ENCODE results near the gene PZP. TPM values are rescaled to one million over a fixed set of nuclear protein-coding genes. Genes with fewer than 3 reads are reported as not detected.
"Not testable (repeated sequence)": the region's sequence is repeated elsewhere in the genome, so short reads cannot be mapped to it uniquely, and the experiment has no call there.

The PZP gene
- not detected for polyA plus RNA-seq (2013, experiment 1 of 2; ENCODE audit: insufficient read length)
- polyA plus RNA-seq (2013, experiment 2 of 2; ENCODE audit: insufficient read length): not detected

DNA sequence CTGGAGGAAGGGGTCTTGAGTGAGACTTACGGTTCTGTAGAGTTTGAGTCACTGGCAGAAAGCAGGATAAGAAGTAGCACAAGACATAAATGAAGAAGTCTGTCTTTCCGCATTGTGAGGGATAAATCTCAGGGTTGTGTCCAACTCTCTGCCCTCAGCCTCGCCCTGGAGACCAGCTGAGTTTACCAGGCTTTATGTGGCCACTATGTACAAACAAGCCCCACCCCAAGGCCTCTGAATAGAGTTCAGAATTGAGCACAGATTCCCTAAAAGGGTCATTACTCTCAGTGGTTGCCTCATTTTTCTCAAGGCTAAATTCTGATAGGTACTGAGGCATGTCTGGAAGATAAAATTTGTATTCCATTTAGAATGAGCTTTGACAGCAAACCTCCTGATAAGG is at the start of gene PZP:
PZP (minus strand) TSS at position 167 of the 400 bp plus-strand sequence; CDS start at position 113, 54 bp downstream.
- DNase-seq: no peak

DNA sequence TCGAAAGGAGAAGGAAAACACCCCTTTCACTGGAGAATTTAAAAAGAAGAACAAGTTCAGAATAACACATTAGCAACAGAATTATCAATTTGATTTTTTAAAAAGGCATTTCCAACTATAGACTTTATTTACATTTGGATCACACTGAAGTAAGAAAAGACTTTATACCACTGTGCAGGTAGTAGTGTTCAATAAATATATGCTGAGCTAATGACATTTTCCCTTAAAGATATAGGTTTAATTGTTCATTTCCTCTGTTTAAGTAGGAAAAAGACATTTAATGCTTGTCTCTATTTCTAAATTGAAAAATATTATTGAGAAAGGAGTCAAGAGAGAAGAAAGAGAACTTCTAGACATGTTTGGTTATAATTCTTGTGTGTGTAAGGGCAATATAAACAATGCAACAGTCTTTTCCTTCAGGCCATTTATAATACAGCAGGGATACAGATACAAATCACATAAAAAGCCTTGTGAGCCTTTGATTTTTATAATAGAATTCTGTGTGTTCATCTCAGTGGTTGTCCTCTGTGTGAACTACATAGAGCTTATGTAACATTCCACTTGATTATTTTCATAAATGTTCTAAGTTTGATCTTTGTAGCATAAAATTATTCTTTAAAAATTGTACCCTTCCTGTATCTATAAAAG is 48.7 kb upstream of the PZP start:
- no peak for DNase-seq

DNA sequence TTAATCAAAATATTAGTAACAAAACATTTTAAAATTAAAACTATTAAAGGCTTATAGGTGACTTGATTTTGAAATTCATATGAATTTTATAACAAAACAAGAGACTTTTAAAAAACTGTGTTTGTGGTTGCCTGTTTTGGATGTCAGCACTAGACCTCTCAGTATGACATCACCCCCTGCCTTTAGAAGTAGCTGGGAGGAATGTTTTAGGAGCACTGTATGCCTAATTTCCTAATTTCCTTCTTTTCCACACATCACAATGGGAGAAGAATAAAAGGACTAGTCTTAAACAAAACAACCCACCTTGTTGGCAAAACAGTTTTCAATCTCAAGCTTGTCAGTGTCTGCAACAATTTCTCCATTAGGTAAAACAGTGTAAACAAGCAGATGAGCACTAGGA is 48.1 kb upstream of the PZP start:
- no peak for DNase-seq

DNA sequence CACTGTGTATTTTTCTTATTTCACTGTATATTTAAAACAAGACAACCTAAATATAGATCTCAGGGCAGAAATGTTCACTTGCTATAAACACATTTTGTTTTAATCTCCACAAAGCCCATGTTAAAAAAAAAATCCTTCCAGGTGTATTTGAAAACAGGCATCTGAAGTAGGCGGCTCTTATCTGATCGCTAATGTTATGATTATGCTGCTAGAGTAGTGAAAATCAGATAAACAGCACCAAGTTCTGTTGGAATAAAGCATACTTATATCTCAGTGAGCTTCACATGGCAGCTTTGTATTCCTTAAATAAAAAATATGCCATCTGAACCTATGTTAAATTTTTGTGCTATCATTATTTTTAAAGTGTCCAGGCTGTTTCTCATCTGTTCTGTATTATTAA is 47.6 kb upstream of the PZP start:
- no peak for DNase-seq

DNA sequence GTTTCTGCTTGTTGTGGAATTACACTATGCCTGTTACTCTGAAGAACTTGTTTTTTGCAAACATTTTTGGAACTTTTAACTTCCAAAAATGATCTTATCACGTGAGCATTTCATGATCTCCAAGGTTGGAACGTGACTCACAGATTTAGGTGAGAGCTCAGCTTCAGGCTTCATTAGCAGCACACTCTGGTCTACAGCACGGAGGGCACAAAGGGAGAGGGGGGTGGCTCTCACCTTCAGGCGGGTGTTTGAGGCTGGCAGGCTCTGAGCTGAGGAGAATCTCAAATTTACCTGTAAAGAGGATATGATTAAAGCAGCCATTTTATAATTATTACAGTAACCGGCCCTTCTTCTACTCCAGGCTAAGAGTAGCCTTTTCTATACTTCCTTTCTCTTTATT is 45.3 kb upstream of the PZP start:
- no peak for DNase-seq

DNA sequence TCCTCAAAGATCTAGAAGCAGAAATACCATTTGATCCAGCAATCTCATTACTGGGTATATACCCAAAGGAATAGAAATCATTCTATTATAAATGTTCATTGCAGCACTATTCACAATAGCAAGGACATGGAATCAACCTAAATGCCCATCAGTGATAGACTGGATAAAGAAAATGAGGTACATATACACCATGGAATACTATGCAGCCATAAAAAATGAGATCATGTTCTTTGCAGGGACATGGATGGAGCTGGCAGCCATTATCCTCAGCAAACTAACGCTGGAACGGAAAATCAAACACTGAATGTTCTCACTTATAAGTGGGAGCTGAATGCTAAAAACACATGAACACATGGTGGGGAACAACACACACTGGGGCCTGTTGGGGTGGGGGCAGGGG is 44.6 kb upstream of the PZP start:
- not testable (repeated sequence) for DNase-seq

DNA sequence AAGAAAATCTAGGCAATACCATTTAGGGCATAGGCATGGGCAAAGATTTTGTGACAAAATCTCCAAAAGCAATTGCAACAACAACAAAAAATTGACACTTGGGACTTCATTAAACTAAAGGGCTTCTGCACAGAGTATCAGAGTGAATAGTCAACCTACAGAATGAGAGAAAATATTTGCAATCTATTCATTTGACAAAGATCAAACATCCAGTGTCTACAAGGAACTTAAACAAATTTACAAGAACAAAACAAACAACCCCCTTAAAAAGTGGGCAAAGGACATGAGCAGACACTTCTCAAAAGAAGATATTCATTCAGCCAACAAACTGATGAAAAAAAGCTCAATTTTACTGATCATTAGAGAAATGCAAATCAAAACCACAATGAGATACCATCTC is 44.1 kb upstream of the PZP start:
- DNase-seq: no peak

DNA sequence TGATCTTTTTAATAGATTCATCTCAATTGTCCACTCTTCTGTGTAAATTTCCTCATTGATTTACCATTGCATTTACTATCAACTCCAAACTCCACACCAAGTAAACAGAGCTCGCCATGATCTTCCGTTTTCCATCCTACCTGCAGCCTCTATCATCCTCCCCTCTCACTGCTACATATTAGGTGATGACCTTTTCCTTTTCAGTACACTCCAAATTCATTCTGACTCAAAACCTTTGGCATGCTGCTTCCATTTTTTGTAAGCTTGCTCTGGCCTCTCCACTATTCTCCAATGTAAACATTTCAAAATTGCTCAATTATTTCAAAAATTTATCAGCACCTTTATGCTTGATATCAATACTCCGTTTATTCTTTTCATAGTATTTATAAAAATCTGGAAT is 40.2 kb upstream of the PZP start:
- DNase-seq: no peak

DNA sequence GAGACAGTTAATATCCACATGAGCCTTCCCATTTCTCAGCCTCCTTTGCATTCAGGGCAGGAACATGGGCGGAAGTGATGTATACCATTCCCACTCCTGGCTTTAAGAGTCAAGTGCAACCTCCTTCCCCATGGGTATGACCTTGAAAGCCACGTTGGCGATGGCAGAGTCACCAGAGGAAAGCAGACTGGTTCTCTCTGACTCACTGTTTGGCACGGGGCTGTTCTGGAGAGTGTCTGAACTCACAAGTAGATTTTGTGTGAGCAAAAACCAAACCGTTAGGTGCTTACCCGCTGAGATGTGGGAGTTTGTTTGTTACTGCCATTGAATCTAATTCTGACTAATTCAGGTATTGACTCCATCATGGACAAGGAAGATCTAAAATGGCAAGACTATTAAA is 36.7 kb upstream of the PZP start:
- no peak for DNase-seq

DNA sequence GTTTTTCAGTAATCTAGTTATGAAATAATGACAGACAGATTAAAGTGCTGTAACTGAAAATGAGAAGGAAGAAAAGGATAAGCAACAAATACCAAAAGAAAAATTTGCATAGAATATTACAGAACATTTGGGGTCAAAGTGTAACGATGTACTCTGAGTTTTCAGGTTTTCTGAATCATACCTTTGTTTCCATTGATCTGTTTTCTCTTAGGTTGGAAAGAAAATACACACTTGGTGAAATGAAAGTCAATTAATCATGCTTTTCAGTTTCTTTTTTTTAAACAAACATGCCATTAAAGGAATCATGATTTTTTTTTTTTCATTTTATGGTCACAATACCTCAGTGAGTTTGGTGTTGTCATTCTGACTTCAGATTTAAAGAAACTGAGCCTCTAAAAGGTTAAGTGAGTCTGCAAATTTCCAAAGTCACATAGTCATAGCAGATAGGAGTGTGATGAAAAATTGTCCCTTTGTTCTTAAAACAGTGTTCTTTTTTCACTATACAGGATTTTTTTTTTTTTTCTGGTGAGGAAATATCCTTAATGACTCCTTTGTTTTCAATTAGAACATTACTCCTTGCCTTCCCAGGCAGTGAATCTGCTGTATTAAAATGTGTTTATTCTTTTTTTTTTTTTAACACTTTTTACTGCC is 35.9 kb upstream of the PZP start:
- DNase-seq: no peak

DNA sequence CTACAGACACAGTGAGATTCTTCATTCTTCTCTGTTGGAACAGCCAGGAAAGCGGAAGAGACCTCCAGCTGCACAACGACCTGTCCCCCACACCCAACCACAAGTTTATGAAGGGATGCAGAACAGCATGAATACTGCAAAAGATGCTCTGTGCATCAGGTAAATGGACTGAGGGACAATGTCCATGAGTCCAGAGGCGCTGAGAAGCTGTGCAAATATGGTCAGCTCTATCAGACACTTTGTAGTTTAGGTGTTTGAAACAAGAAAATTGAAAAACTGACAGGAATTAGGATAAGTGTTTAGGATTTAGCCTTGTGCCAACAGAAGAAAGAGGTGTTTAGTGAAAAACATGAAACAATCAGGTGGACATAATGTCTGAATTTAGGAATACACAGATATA is 33.1 kb upstream of the PZP start:
- no peak for DNase-seq

DNA sequence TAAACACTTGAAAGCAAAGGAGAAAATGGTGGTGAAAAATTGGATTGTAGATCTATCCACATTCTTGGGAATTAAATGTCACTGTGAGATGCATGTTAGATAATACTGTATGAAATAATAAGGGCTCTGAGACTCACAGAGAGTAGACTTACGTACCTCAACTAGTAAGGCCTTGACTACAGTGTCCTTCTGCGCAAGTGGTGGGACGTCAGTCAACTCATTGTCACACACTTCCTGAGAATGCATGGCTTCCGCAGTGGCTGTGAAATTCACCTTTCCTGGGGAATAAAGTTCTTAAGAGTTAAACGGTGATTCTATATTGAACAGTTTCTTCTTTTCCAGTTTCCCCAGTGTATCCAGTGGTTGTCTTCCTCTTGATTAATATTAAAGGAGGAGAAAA is 32.6 kb upstream of the PZP start:
- no peak for DNase-seq

DNA sequence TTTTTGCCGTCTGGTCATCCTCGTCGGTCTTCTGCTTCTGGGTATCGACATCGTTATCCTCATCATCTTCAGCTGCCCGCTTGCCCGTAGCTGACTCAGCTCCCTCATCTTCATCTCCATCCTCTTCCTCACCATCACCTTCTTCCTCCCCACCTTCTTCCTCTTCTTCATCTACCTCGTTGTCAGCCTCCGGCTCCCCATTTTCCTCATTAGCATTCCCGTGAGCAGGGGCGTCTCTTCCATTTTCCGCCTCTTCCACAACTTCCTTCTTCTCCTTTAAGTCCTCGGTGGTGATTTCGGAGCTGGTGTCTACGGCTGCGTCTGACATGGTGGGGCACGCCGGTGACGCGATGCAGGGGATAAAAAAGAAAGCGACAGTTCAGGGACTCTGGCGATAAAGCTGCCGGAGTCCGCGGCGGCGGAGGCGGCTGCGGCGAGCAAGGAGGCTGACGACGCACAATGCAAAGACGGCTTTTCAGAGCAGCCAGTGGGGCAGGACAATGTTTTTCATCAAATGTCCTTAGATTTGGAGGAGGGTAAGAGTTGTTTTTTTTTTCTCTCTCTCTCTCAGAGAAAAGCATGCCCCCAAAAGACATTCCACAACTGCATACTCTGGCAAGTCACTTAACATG is 31.9 kb upstream of the PZP start:
- not testable (repeated sequence) for DNase-seq

DNA sequence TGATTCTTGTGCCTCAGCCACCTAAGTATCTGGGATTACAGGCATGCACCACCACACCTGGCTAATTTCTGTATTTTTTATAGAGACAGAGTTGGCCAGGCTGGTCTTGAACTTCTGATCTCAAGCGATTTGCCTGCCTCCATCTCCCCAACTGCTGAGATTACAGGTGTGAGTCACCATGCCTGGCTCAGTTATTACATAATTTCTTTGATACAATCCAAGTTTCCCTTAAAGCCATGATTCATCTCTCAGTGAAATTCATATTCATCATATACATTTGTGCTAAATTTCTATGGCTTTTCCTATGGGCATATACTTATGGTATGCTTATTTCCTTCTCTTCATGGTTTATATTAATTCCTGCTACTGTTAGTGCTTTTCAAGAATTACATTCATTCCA is 29.1 kb upstream of the PZP start:
- DNase-seq: no peak

DNA sequence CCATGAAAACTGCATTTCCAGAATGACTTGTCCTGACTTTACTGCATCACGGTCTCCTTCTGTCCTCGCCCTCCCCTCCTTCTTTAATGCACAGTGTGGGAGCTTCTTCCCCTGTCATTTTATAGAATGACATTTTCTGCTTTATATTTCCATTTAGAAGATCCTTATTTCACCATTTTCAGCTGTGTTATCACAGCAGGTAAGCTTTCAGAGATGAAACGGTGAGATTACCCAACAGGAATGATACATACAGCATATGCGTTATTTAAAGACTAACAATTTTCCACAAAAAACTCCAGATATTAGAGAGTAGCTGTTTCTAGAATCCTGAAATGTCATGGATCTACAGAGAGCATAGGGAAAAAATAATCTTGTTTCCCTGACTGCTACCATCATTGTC is 27.3 kb upstream of the PZP start:
- DNase-seq: no peak

DNA sequence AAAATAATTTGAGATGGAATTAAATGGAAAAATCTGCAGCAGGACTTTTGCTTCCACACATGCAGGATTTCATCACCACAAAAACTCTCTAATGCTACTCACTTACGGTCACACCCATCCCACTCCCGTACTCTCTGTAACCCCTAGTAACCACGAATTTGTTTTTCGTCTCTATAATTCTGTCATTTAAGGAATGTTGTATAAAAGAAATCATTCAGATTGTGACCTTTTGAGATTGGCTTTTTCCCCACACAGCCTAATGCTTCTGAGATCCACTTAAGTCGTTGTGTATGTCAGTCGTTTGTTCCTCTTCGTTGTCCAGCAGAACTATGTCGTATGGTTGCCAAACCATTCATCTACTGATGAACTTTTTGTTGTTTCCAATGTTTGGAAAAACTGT is 19.8 kb upstream of the PZP start:
- DNase-seq: no peak

DNA sequence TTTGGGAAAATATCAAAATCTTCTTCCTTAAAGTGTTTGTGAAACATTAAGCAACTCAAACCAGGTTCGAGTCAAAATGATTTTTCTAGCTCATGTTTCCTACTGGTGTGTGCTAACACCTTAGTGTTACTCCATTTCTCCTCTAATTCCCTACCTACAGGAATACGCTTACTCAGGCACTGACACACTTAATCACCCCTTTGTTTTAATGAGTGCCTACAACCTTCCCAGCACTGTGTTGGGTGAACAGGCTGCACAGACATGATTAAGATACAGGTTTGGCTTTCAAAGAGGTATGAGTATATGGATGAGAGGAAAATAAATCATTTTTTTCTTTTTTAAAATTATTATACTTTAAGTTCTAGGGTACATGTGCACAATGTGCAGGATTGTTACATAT is 15.6 kb upstream of the PZP start:
- DNase-seq: no peak

DNA sequence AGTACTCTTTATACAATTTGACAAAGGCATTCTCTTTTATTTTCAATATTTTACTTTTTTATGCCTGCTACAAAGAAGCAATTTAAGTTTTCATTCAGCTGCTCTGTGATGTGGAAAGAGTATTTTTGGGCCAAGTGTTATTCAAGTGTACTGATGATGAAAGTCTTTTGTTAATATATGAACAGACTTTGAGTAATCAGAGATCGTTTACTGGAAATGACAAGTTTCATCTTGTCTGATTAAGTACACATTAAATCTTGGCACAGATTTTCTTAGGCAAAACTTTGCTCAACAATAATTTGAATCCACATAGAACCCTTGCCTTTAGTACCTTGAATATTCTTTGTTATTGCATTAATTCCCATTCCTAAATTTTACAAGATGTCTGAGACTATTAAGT is 13.3 kb upstream of the PZP start:
- no peak for DNase-seq

DNA sequence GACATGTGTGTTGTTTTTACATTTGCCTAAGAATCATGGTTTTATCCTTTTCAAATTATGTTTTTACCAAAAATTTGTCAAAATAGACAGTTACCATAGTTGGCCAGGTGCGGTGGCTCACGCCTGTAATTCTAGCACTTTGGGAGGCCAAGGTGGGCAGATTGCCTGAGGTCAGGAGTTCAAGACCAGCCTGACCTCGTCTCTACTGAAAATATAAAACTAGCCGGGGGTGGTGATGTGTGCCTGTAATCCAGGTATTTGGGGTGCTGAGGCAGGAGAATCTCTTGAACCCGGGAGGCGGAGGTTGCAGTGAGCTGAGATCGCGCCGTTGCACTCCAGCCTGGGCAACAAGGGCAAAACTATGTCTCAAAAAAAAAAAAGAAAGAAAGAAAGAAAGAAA is 12.8 kb upstream of the PZP start:
- DNase-seq: not testable (repeated sequence)

DNA sequence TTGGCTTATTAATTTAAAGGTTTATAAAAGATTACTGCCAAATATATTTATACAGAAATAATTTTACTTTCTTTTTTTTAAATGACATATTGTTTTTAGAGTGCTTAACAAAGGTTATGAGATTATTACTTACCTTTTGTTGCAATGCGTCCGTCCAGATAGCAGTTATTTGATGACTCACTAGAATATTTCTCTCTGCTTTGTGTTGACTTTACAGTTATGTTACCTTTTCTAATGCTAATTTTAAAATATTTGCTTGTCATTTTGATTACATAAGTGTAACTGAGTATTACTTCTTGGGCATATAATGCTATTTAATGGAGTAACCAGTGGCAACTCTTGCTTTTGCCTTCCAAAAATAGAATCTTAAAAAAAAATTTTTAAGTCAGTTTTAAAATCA is 6.3 kb upstream of the PZP start:
- no peak for DNase-seq

DNA sequence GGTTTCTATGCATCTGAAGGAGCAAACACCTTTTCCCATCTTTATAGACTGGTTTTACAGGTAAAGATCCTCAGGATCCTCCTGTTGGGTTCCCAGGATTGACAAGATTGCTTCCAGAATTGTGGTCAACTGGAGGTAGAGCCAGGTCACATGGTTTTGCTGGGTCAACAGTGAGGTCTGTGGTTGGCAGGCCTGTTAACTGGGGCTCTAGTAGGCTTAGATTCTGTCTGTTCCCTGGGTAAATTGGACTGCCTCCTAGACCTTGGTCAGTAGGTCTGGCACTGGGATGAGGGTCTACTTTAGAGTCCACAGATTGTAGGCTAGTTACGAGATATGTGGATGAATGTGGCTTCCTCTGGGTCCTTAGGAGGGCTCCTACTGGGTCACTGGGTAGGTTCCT is 3.5 kb upstream of the PZP start:
- DNase-seq: no peak

DNA sequence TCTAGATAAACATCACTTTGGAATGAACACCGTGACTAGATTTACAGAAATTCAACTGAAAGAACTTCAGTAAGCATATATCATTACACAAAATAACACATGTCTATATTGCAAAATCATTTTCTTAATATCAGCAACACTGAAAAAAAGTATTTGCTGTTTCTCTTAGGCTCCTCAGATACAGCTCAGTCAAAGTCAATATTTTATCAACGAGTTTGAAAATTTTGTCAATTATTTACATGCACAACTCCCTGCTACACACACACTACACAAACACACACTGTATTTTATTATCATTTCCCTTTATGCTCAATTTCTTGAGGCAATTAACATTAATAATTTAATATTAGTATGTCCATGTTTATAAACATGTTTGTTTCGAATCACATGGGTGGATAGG is 3.8 kb downstream of the PZP start:
- no peak for DNase-seq

DNA sequence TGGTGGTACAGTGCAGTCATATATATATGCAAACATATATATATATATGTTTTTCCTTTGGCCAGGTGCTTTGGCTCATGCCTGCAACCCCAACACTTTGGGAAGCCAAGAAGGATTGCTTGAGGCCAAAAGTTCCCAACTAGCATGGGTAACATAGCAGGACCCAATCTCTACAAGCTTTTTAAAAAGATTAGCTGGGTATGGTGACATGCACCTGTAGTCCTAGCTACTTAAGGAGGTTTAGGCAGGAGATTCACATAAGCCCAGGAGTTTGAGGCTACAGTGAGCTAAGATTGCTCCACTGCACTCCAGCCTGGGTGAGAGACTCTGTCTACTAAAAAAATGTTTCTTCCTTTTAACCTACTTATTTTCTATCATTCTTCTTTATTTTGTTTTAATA is 10.2 kb downstream of the PZP start:
- DNase-seq: no peak

DNA sequence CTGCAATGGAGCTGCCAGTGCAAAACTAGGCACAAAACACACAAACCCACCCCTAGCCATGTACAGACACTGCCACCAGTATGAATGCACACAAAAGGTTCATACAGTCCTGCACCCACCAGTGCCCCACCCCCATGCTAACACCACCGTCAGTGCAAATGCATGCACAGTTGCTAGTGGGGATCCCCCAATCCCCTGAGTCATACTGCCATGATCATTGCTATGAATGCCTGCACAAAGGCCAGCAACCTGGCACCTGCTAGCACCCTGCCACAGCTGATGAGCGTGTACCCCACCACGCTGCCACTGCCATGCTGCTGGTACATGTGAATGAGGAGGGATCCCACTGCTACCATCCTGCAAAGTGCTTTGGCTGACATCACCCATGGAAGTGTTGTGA is 23.9 kb downstream of the PZP start:
- DNase-seq: no peak
